IMR-90 (cell line): ENCODE data around the gene EEF1AKMT1. TPM values are rescaled to one million over a fixed set of nuclear protein-coding genes. Genes with fewer than 3 reads are reported as not detected.

Source experiments
- ATAC-seq: fragments of 200-7000 bp; cut with Tn5 transposase; 2 replicates; pipeline ENCODE4 v1.9.1; 2020; ENCODE audit warnings: low read depth, mild to moderate bottlenecking, moderate library complexity
- BruUV-seq: library from RNA; stranded (reverse); fragments of 400-500 nt; replicated peaks from 2 replicates; lab custom pipeline; 2021; lab: Mats Ljungman, UMichigan
- CTCF ChIA-PET: fragments of 300-600 bp; formaldehyde crosslinking; extraction: SDS; loops from one replicate; lab custom pipeline; 2021; ENCODE audit warnings: antibody characterized with exemption; lab: Yijun Ruan, JAX
- POLR2A ChIA-PET: fragments of 300-600 bp; sonication (Branson Sonifier 250); formaldehyde crosslinking; loops from one replicate; lab custom pipeline; 2022; ENCODE audit warnings: antibody characterized with exemption; ENCODE audit not compliant: unreplicated experiment; lab: Charles Lee
- DNase-seq: peaks from one replicate; pipeline ENCODE4 v3.0.0; 2013
- H2AFZ ChIP-seq: replicated peaks from 2 replicates; pipeline ENCODE3; 2013; ENCODE audit warnings: low read length, mild to moderate bottlenecking; ENCODE audit not compliant: poor library complexity
- H2AK5ac ChIP-seq: 2 replicates; pipeline ENCODE4 v1.6.1; 2013; ENCODE audit warnings: low read depth, low read length, inconsistent platforms
- H2AK9ac ChIP-seq: replicated peaks from 2 replicates; pipeline ENCODE3; 2013; ENCODE audit warnings: mild to moderate bottlenecking, low read depth, low read length, moderate library complexity; ENCODE audit not compliant: poor library complexity
- H2BK120ac ChIP-seq: 2 replicates; pipeline ENCODE4 v1.6.1; 2013; ENCODE audit warnings: low read depth, low read length, inconsistent platforms
- H2BK15ac ChIP-seq: 3 replicates; pipeline ENCODE4 v1.6.1; 2013; ENCODE audit warnings: low read depth, low read length, inconsistent platforms
- H2BK20ac ChIP-seq: 2 replicates; pipeline ENCODE4 v1.6.1; 2013; ENCODE audit warnings: low read depth, mild to moderate bottlenecking, inconsistent platforms, low read length, moderate library complexity
- H2BK5ac ChIP-seq: 2 replicates; pipeline ENCODE4 v1.6.1; 2013; ENCODE audit warnings: mild to moderate bottlenecking, low read depth, low read length, inconsistent platforms; ENCODE audit not compliant: poor library complexity, severe bottlenecking
- H3K14ac ChIP-seq: replicated peaks from 2 replicates; pipeline ENCODE4 v1.6.1; 2013; ENCODE audit warnings: low read depth, low read length, inconsistent platforms
- H3K18ac ChIP-seq: 2 replicates; pipeline ENCODE4 v1.6.1; 2013; ENCODE audit warnings: low read depth, low read length, control low read depth
- H3K23ac ChIP-seq: 2 replicates; pipeline ENCODE4 v1.6.1; 2013; ENCODE audit warnings: low read depth, low read length, inconsistent platforms
- H3K27ac ChIP-seq: 2 replicates; pipeline ENCODE4 v1.5.1; 2013; ENCODE audit warnings: mild to moderate bottlenecking, control low read depth, low read length; ENCODE audit not compliant: insufficient read depth
- H3K27me3 ChIP-seq: 2 replicates; pipeline ENCODE4 v1.6.1; 2013; ENCODE audit warnings: low read length; ENCODE audit not compliant: control insufficient read depth, insufficient read depth
- H3K36me3 ChIP-seq: 2 replicates; pipeline ENCODE4 v1.6.1; 2013; ENCODE audit warnings: low read length, mixed read lengths; ENCODE audit not compliant: control insufficient read depth, insufficient read depth
- H3K4ac ChIP-seq: 2 replicates; pipeline ENCODE4 v1.6.1; 2013; ENCODE audit warnings: low read depth, low read length, inconsistent platforms
- H3K4me1 ChIP-seq: 2 replicates; pipeline ENCODE4 v1.6.1; 2013; ENCODE audit warnings: low read length, mixed read lengths; ENCODE audit not compliant: control insufficient read depth, insufficient read depth
- H3K4me2 ChIP-seq: 2 replicates; pipeline ENCODE4 v1.6.1; 2013; ENCODE audit warnings: low read depth, mild to moderate bottlenecking, control low read depth, low read length, moderate library complexity
- H3K4me3 ChIP-seq: 2 replicates; pipeline ENCODE4 v1.5.1; 2013; ENCODE audit warnings: low read depth, mild to moderate bottlenecking, control low read depth, low read length, moderate library complexity; ENCODE audit not compliant: insufficient read depth
- H3K56ac ChIP-seq: 2 replicates; pipeline ENCODE4 v1.6.1; 2013; ENCODE audit warnings: low read length, inconsistent platforms; ENCODE audit not compliant: insufficient read depth; ENCODE audit errors: extremely low read depth
- H3K79me1 ChIP-seq, 2 experiments: 2 replicates each; pipeline ENCODE4 v1.6.1; 2013; ENCODE audit warnings: low read length in 2 of 2, inconsistent platforms in 1 of 2, low read depth in 1 of 2
- H3K9ac ChIP-seq: 2 replicates; pipeline ENCODE4 v1.6.1; 2013; ENCODE audit warnings: low read depth, low read length, control low read depth
- H3K9me1 ChIP-seq: 2 replicates; pipeline ENCODE4 v1.6.1; 2013; ENCODE audit warnings: low read length, inconsistent platforms; ENCODE audit not compliant: insufficient read depth
- H3K9me3 ChIP-seq: 2 replicates; pipeline ENCODE4 v1.6.1; 2013; ENCODE audit warnings: low read length; ENCODE audit not compliant: control insufficient read depth, insufficient read depth
- H4K20me1 ChIP-seq: 2 replicates; pipeline ENCODE4 v1.6.1; 2013; ENCODE audit warnings: low read length, inconsistent platforms; ENCODE audit not compliant: insufficient read depth
- H4K5ac ChIP-seq: 2 replicates; pipeline ENCODE4 v1.6.1; 2013; ENCODE audit warnings: mild to moderate bottlenecking, low read depth, low read length, control low read depth
- H4K8ac ChIP-seq, 2 experiments: 2 replicates each; pipeline ENCODE4 v1.6.1; 2013; ENCODE audit warnings: low read depth in 2 of 2, low read length in 2 of 2, control low read depth in 1 of 2, inconsistent platforms in 1 of 2
- H4K91ac ChIP-seq: 2 replicates; pipeline ENCODE4 v1.6.1; 2013; ENCODE audit warnings: low read depth, low read length, inconsistent platforms; ENCODE audit not compliant: insufficient read depth
- BHLHE40 ChIP-seq: fragments of 150-350 bp; IDR thresholded peaks from 2 replicates; pipeline ENCODE4 v1.6.1; 2016; ENCODE audit warnings: mild to moderate bottlenecking, low read depth, low read length
- CHD1 ChIP-seq: IDR thresholded peaks from 2 replicates; pipeline ENCODE4 v1.6.1; 2012; ENCODE audit warnings: low read depth, low read length, improper control_type of control experiment
- CTCF ChIP-seq: conservative IDR thresholded peaks from 2 replicates; pipeline ENCODE4 v1.5.1; 2012; ENCODE audit warnings: mild to moderate bottlenecking, low read depth, low read length, improper control_type of control experiment
- FOS ChIP-seq: fragments of 150-350 bp; IDR thresholded peaks from 2 replicates; pipeline ENCODE4 v1.6.1; 2016; ENCODE audit warnings: low read depth, low read length
- MAFK ChIP-seq: IDR thresholded peaks from 2 replicates; pipeline ENCODE4 v1.6.1; 2012; ENCODE audit warnings: low read depth, low read length, improper control_type of control experiment
- NFE2L2 ChIP-seq: fragments of 150-350 bp; IDR thresholded peaks from 2 replicates; pipeline ENCODE4 v1.6.1; 2016; ENCODE audit warnings: low read depth, mild to moderate bottlenecking, low read length
- POLR2A ChIP-seq: IDR thresholded peaks from 2 replicates; pipeline ENCODE4 v1.6.1; 2012; ENCODE audit warnings: mild to moderate bottlenecking, low read depth, low read length
- RAD21 ChIP-seq: IDR thresholded peaks from 2 replicates; pipeline ENCODE4 v1.6.1; 2012; ENCODE audit warnings: low read length, improper control_type of control experiment
- RCOR1 ChIP-seq: IDR thresholded peaks from 2 replicates; pipeline ENCODE4 v1.6.1; 2012; ENCODE audit warnings: mild to moderate bottlenecking, low read length, improper control_type of control experiment; ENCODE audit not compliant: insufficient replicate concordance
- RFX5 ChIP-seq: IDR thresholded peaks from 2 replicates; pipeline ENCODE4 v1.8.0; 2012; ENCODE audit warnings: low read depth, mild to moderate bottlenecking, low read length, moderate library complexity
- SMC3 ChIP-seq: fragments of 150-350 bp; IDR thresholded peaks from 2 replicates; pipeline ENCODE4 v1.6.1; 2016; ENCODE audit warnings: low read depth, mild to moderate bottlenecking, antibody characterized with exemption, low read length, moderate library complexity
- WGBS, 2 experiments: methylation state at CpG; one replicate each; pipeline versions ENCODE4 v1.1.5 to v1.1.7; 2013; ENCODE audit warnings: missing lambda C conversion rate in 2 of 2; ENCODE audit not compliant: insufficient read length in 1 of 2; ENCODE audit errors: extremely low coverage in 2 of 2; 5-methylcytosine and 5-hydroxymethylcytosine counted together
- dilution Hi-C: fragments of 300-500 bp; cut with HindIII; formaldehyde crosslinking; loops from one replicate; pipeline ENCODE4 v1.14.3; 2018; ENCODE audit warnings: low sequenced_read_pairs; ENCODE audit not compliant: unreplicated experiment
- in situ Hi-C: fragments of 300-500 bp; cut with MboI; formaldehyde crosslinking; loops from 3 replicates; pipeline ENCODE4 v1.14.3; 2019; ENCODE audit warnings: low sequenced_read_pairs, inconsistent platforms, mixed read lengths
- intact Hi-C: fragments of 100-400 bp; cut with micrococcal nuclease; formaldehyde crosslinking; loops from 2 replicates; pipeline ENCODE4 v1.10.0; 2022
- polyA plus RNA-seq, 3 experiments: library from polyadenylated mRNA; depleted of rRNA; stranded (reverse); fragments of >200 nt; gene quantifications; 2 replicates each; pipeline ENCODE4 v1.2.3, GENCODE V29; 2012; ENCODE audit warnings: low replicate concordance in 1 of 3
- total RNA-seq: library from RNA; depleted of rRNA; stranded (reverse); fragments of >200 nt; gene quantifications from 2 replicates; pipeline ENCODE4 v1.2.3, GENCODE V29; 2012

The EEF1AKMT1 gene
- total and polyA plus RNA-seq, 2 of the 4 experiments (the other 2 are of a cell fraction), result 10.0 to 10.6 TPM

GRCh38 chr13:20815464-20815863 lies 41.7 kb upstream of the EEF1AKMT1 start:
- no peak overlapping the region for H2AK5ac ChIP-seq
- WGBS, 2 experiments, result no CpG with 5 or more reads among the region's 1 CpG
- H3K4ac ChIP-seq, result no peak overlapping the region; the same call in 1 of the 2 replicates
- no peak overlapping the region for H4K91ac ChIP-seq
- no peak overlapping the region for H3K4me2 ChIP-seq
- no peak for ATAC-seq
- no peak overlapping the region for H3K56ac ChIP-seq
- intact Hi-C loops, result loop anchor here (1.0 to 2.0 kb wide), 2 partner anchors 10 to 43 kb away; partner anchors contain the start of gene EEF1AKMT1
- peaks cover 4% of the 10 kb centered on the region for H3K9me1 ChIP-seq
- no TSS peak for BruUV-seq
- H3K36me3 ChIP-seq, result no peaks in the 10 kb centered on the region
- ChIA-PET POLR2A (interaction anchor here (0.6 kb wide), 1 partner anchor 48 kb away, joined by 3 read pairs; no protein-coding TSS in a partner anchor), CTCF (interaction anchor here (0.6 to 3.1 kb wide), 3 partner anchors 13 to 322 kb away, joined by 3 to 14 read pairs (median 3); no protein-coding TSS in a partner anchor)
- no peaks in the 10 kb centered on the region for H3K27me3 ChIP-seq
- no peak overlapping the region for H2AK9ac ChIP-seq
- dilution Hi-C loops, result no loop called here
- no peak overlapping the region for H4K8ac ChIP-seq
- H3K14ac ChIP-seq, result no peak overlapping the region
- peak overlapping the region; percentile 77; the same call in 1 of the 2 replicates for H2BK120ac ChIP-seq
- no peak overlapping the region for H3K23ac ChIP-seq
- H4K5ac ChIP-seq, result no peak overlapping the region
- no peak overlapping the region for H3K27ac ChIP-seq
- no peak overlapping the region for H2BK5ac ChIP-seq
- no peak overlapping the region for H3K9ac ChIP-seq
- no peaks in the 10 kb centered on the region for H3K9me3 ChIP-seq
- peaks cover 4% of the 10 kb centered on the region; the same call in 1 of the 2 replicates for H4K20me1 ChIP-seq
- H3K4me3 ChIP-seq, result no peak overlapping the region
- DNase-seq, result peak; percentile 15
- H3K18ac ChIP-seq, result peak overlapping the region; percentile 14; the same call in 1 of the 2 replicates
- TF ChIP-seq SMC3, result no peak
- no peak for TF ChIP-seq FOS
- TF ChIP-seq RAD21, result no peak
- no peak for TF ChIP-seq CTCF
- TF ChIP-seq RFX5, result no peak
- no peak for TF ChIP-seq CHD1
- TF ChIP-seq BHLHE40, result no peak
- no peak for TF ChIP-seq RCOR1
- no peak for TF ChIP-seq NFE2L2
- no peak for TF ChIP-seq MAFK
- TF ChIP-seq POLR2A, result no peak
- in situ Hi-C loops, result no loop called here
- peaks cover 7 to 26% of the 10 kb centered on the region in 2 experiments; a peak in 2 of 4 replicates for H3K79me1 ChIP-seq
- H2AFZ ChIP-seq, result no peak overlapping the region
- no peak overlapping the region for H2BK15ac ChIP-seq
- no peak overlapping the region for H2BK20ac ChIP-seq
- H3K4me1 ChIP-seq, result peaks cover 7% of the 10 kb centered on the region
